NCI-H526 (cell line): ENCODE measurements around the gene CBX7.

Experiments
- DNase-seq, 2 experiments: peaks; one replicate each; lab custom pipeline; 2025; lab: John Stamatoyannopoulos, UW

Gene CBX7

DNA sequence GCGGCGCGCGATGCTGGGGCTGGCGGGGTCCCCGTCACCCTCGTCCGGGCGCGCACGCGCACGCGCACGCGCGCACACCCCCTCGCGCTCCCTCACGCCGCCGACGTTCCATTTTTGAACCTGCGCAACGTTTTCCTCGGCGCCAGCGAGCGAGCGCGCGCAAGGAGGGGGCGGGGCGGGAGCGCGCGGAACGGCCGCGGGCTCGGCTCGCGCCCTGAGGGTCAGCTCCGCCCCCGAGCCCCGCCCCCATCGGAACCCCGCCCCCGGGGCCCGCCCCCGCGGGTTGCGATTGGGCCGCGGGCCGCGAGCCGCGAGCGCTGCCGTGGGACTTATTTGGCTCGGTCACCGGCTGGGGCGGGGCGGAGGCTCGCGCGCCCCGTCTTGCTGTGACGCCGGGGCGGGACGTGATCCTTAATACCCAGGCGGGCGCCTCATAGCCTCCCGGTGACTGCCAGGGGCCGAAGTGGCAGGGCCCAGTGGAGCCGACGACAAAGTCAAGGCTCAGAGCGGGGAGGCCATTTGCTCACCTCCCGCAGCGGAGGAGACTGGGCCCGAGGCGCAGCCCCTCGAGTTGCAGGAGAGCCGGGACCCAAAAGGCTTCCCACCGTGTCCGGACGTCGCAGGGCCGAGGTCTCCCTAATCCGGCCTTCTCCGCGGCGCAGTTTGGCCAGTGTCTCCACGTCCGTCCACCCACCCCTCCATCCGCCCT, at the start of gene CBX7:
TSS of gene CBX7 (minus strand) at position 170 of the 709 bp plus-strand sequence. CDS start 236 bp downstream, outside the sequence.
- peak; percentile 50 to 93 for DNase-seq

DNA sequence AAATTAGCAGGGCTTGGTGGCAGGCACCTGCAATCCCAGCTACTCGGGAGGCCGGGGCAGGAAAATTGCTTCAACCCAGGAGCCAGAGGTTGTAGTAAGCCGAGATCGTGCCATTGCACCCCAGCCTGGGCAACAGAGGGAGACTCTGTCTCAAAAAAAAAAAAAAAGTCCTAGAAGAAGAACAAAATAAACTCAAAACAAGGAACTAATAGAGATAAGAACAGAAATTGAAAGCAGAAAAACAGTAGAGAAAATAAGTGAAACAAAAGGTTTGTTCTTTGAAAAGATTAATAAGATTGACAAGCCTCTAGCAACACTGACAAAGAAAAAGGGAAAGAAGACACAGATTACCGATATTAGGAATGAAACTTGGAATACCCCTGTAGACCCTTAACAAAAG, 45.1 kb upstream of the CBX7 start:
- no peak for DNase-seq

DNA sequence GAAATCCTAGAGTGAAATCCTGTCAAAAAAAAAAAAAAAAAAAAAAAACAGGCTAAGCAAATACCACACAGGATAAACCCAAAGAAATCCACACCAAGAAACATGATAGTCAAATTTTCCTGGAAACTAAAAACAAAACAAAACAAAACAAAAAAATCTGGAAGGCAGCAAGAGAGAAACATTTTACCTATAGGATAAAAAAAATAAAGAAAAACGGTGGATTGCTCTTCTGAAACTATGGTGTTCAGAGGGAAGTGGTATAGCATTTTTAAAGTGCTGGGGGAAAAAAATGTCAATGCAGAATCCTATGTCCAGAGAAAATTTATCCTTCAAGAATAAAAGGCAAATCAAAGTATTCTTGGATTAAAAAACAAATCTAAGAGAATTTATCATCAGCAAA, 41.6 kb upstream of the CBX7 start:
- DNase-seq = no peak

DNA sequence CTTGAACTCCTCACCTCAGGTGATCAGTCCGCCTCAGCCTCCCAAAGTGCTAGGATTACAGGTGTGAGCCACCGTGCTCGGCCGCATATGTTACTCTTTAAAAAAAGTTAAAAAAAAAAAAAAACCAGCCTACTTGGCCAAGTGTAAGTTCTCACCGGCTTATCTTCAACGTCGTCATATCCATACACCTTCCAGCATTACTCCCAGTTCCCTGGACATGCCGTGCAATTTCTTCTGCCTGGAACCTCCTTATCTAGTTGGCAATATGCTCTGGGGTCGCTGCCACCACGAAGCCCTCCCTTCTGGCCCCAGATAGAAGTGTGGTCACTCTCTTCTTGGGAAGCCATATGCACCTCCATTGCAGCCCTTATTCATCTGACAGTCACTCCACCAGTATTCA, 36.3 kb upstream of the CBX7 start:
- DNase-seq = no peak

DNA sequence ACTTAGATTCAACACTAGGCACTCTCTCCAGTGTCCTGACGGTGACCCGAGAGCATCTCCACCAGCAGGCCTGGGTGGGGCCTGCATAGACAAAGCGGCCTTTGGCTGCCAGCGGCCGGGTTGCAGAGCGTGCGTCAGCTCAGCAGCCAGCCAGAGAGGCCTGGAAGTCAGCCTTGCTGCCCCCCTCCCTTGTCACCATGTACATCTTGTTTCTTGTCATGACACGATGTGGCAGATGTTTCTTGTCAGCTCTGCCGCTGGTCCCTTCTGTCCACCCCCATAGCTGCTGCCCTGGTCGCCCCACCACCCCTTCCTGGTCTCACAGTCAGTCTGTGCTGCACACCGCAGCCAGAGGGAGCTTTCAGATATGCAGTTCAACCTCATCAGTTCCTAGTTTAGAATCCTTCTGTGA, 33.1 kb upstream of the CBX7 start:
- DNase-seq = no peak

DNA sequence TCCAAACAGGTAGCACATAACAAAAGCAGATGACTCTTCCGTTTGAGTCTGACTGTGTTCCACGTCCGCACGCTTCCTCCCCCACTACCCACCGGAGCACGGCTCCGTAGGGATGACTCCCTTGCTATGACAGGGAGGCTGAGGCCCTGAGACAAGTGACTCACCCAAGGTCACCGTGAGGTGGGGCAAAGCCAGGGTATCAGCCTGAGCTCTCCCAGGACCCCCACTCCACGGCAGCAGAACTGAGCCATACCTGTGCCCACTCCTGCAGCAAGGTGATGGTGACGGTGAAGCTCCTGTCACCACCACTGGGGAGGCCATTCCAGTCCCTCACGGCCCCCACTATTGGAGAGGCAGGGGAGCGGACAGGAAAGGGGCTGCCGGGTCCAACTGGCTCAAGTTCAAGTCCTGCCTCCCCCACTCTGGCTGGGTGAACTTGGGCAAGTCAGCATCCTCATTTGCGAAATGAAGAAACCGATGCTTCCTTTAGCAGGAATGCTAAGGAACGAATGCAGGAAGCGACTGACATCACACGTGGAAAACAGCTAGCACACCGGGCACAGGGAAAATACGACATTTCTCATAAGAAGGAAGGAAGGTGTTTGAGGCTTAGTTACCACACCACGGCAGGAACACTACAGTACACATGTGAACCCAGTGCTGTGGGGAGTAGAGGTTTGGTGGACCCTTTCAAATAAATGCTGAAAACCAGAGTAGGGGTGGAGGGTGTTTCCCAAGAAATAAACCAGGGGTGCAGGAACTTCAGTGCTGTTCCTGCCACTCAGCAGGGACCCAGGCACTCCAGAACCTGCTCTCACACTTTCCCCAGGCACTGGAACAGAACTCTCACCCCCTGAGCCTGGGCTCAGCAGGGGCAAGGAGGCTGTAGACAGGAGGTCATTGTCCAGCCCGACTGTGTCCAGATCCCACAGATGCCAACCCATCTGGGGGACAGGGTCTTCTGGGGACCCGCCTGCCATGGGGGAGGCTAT, 32.4 kb upstream of the CBX7 start:
- DNase-seq = no peak

DNA sequence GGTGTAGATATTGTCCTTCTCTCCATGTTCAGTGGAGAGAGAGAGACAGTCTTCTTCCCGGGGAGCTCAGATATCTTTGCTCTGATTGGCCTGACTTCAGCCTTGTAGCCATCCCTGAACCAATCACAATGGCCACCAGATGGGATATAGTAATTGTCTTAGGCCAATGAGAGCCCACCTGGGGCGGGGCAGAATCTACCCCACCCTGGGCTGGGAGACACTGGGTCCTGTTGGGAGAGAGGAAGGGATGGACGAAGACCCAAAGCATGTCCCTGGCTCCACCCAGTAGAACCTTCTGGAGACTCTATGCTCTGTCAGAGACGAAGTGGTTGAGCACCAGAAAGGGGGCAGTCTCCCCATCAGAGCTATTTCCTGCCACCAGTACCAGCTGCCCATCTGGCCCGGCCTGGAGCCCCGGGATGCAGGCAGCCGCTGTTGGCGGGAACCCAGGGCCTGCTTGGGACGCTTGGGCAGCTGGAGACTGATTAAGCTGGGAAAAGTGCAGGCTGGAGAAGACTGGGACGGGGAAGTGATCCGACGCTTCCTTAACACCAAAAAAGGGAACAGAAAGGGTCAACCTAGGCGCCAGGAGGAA, 31.6 kb upstream of the CBX7 start:
- DNase-seq = no peak

DNA sequence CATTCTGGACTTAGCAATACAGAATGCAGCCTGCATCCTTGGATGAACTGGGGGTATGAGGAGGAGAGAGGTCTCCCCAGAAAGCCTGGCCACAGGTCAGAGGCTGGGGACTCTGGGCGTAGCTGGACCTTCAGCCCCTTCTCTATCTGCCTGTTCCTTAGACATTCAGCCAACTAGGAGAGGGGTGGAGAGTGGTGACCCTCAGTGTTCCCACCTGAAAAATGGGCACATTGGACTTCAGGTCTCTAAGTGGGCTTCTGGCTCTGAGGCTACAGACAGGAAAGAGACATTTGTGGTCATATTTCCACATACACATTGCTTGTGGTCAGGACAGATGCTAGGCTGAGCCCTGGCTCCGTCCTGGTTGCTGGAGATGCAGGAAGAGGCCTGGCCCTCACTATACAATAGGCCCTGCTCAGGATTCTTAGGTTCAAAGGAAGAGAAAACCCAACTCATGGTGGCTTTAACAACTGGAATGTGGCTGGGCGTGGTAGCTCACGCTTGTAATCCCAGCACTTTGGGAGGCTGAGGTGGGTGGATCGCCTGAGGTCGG, 30.1 kb upstream of the CBX7 start:
- no peak for DNase-seq

DNA sequence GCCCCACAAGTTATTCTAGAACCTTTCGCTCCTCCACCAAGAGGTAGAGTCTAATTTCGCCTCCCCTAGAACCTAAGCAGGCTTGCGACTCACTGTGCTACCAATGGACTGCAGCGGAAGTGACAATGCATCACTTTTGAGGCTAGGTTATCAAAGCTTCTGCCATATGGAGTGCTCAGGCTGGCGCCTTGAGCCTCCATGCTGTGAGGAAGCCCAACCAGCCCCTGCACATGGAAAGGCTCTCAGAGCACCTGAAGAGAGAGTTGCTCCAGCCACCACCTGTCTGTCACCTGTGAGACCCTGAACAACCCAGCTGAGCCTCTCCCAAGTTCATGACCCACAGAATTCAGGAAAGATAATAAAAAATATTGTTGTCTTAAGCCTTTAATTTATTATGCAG, 29.3 kb upstream of the CBX7 start:
- no peak for DNase-seq

DNA sequence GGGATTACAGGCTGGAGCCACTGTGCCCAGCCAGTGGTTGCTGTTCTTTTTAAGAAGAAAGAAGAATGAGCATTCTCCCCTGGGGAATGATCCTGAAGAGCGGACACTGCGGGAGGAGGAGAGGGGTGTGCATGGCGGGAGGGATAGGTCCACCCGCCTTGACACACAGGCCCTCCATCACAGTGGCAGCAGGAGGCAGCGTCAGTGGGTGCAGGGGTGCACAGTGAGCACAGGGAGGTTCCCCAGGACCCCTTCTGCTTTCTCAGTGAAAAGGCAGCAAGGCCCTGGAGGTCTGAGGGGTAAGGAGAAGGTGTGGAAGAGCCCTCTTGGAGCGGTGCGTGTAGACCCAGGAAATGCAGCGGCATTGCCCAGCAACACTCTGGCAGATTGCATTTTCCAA, 28.9 kb upstream of the CBX7 start:
- no peak for DNase-seq

DNA sequence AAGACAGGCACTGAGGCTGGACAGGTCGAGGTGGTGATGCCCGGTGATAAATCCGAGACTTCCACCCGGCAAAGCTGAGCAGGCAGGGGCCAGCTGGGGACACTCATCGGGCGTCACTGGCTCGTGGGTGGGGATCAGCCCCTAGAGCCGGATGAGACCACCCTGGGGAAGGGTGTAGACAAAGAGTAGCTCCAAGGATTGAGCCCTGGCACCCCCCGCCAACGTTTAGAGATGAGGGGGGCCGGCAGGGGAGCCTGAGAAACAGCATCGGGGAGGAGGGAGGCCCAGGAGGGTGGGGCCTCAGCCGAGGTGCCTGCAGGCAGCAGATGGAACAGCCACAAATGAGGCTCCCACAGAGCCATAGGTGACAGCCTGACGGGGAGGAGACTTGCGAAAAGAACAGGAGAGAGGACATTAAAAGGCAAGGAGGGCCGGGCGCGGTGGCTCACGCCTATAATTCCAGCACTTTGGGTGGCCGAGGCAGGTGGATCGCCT, 27.4 kb upstream of the CBX7 start:
- no peak for DNase-seq

DNA sequence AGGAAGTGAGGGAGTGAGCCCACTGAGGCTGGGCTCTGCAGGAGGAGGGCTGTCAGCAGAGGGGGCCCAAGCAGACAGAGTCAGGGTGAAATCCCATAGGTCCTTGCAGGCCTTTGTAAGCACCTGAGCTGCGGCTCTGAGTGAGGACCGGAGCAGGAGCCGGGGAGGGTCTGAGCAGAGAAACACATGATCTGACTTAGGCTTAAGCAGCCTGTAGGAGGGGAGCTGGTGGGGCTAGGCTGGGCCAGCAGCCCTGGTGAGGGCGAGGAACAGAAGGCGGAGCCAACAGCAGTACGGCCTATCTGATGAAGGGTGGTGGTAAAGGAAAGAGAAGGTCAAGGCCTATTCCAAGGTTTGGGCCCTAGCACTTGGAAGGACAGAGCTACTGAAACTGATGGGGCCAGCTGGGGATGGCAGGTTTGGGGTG, 26.9 kb upstream of the CBX7 start:
- DNase-seq = no peak

DNA sequence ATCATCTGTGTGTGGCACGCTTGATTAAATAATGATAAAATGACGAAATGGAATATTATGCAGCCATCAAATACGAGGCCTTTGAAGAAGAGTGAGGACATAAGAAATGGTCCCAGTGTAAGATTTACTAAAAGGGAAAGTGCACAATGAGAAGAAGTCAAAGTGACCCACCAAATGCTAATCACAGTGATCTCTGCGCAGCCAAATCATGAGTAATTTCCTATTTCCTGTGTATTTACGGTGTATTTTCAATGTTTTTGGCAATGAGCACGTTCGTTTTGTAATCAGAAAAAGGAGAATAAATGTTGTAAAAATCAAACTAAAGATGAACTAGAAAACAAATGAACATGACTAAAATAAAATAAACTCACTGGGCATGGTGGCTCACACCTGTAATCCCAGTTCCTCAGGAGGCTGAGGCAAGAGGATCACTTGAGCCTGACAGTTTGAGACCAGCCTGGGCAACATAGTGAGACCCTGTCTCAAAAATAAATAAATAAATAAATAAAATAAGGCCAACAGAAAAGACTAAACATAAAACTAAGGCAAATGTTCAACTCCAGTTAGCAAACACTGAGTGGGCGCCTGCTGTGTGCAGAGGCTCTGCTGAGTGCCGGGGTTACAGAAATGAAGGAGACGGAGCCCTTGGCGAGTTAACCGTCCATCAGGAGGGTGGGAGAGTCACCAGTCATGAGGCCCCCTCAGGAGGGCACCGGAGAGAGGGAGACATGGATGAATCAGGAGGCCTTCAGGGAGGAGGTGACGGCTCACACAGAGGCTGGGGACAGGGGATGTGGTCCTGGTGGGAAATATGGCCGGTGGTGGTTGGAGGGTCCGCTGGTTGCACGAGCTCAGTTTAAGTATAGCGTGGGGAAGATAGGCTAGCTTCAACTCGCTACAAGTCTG, 26.0 kb upstream of the CBX7 start:
- DNase-seq = no peak

DNA sequence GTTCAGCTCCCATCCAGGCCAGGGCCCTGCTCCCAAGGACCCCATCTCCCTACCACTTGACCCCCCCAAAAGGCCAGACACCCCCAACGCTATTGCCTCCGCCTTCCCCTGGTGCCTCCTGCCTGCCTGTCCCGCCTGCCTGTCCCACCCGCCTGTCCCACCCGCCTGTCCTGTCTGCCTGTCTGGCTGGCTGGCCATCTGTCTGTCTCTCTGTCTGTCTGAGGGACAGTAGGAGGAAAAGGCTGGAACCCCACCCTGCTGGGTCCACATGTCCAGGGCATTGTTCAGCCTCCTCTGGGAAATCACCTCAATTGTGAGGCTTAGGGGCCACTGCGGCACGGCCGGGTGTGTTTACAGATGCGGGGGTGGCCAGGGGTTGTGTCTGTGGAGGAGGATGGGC, 25.3 kb upstream of the CBX7 start:
- no peak for DNase-seq

DNA sequence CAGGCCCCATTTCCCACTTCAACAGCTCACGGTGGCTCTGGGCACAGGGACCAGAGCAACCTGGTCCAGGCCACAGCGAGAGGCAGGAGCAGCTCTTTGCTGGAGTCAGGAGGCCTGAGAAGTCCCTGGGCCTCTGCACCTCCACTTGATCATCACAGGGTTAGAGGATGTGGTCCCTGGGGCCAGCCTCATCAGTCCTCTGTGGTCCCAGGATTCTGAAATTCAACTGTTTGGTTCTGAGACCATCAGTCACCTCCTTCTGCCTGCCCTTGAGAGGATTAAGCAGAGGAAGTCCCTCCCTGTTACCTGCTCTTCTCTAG, 24.9 kb upstream of the CBX7 start:
- no peak for DNase-seq

DNA sequence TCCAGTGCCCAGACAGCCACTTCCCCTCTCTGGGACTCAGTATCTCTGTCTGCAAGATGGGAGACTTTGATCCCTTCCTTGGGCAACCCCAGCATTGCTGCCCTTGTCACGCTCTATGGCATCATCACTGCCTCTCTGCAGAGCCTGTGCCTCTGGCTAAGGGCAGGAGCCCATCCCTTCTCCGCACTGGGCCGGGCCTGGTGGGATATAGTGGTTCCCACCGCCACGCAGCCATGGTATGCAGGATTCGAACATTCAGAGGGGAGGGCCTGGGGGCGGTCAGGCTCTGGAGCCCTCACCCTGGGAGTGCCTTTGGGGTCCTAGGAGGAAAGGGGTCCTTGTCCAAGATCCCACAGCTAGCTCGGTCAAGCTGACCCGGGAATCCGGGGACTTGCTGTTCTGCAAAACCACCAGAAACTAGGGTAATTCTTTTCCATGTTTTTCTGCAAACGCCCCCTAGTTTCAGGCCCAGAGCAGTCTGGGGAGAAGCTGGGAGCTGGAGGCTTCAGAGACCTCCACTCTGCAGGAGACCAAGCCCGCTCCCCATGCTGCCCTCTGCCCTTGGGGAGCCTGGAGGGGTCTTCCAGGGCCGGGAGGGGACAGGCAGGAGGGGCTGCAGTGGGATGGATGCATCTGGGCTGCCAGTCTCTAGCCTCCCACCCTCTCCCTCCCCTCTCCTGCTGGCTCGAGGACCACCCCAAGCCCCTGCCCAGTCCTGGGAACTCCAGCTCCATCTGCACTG, 24.4 kb upstream of the CBX7 start:
- DNase-seq = no peak

DNA sequence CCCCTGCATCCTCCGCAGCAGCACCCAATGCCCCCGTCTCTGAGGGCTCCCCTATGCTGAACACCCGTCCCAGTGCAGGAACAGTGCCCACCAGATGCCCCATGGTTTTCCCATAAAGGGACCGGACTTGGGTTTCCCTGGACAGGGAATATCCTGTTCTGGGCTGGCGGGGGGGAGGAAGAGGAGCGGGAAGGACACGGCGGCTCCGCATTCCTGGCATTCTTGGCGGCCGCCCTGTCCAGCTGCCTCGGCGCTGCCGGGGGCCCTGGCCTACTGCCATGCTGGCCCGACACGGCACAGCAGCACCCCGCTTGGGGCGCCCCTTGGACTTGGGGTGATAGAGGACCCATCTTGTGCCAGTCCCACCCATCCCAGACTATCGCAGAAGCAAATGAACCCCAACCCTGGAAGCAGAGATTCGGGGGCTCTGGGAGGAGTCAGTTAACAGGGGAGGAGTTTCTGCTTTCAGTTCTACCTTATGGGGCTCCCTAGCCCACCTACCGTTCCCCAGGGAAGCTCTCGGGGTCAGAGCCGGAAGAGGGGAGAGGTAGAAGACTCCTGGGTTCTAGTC, 23.7 kb upstream of the CBX7 start:
- no peak for DNase-seq

DNA sequence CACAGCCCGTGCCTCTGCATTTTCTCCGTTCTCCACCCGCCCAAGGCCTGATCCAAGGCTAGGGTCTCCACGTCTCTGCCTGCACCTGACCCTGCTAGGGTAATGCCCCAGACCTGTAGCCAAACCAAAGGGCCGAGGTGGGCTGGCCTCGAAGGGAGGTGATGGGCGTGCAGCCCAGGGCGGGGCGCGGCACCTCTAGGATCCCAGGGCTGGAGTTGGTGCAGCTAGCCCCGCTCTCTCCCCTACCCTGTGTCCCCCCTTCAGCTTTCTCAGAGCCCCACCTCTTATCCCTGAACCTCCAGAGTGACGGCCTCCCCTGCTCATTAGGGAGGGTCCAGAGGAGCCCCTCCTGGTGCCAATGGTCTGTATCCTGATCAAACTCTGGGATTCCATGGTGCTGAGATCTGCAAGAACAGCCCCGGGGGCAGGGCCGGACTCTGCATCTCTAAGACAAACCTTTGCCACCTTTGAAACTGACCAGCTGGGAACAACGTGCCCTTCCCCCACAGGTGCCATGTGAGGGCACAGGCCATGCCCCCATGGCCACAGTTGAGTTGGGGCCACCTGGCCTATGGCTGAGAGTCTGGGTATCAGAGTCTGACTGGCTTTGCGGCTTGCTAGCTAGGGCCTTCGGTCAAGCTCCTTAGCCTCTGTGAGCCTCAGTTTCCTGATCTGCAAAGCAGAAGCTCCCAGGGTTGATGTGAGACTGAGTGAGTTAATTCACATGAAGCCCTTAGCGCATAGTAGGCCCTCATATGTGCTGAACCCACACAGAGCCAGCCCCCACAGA, 23.1 kb upstream of the CBX7 start:
- DNase-seq = no peak
